Measurements from ENCODE around the gene LRIT1.

LRIT1 gene

GRCh38 chr10:84247496-84247895, 6.2 kb upstream of the LRIT1 start:
- no peak for DNase-seq (ENCODE audit: low read depth)
- TF ChIP-seq CTCF (conservative IDR thresholded peaks at IDR 0.05; ENCODE audit: low read depth, low read length): no peak
- H3K4me3 ChIP-seq (ENCODE audit: low read length): no peak overlapping the region

GRCh38 chr10:84244651-84245270, 3.4 kb upstream of the LRIT1 start, which contains the start of gene RGR:
Gene RGR, plus strand, starts transcription at chr10:84245053. Its CDS starts 38 bp downstream, at chr10:84245091.
- TF ChIP-seq CTCF (conservative IDR thresholded peaks at IDR 0.05; ENCODE audit: low read depth, low read length): no peak
- H3K4me3 ChIP-seq (ENCODE audit: low read length): no peak within 1 kb of the TSS
- DNase-seq (ENCODE audit: low read depth): peak; percentile 83

- no peak for TF ChIP-seq CTCF (conservative IDR thresholded peaks at IDR 0.05; ENCODE audit: low read depth, low read length)
- DNase-seq (ENCODE audit: low read depth): no peak
- no peak overlapping the region for H3K4me3 ChIP-seq (ENCODE audit: low read length)
Observed at GRCh38 chr10:84243759-84244158, 2.4 kb upstream of the LRIT1 start.

GRCh38 chr10:84238909-84239308, 2.4 kb downstream of the LRIT1 start:
- no peak overlapping the region for H3K4me3 ChIP-seq (ENCODE audit: low read length)
- no peak for TF ChIP-seq CTCF (conservative IDR thresholded peaks at IDR 0.05; ENCODE audit: low read depth, low read length)
- DNase-seq (ENCODE audit: low read depth): no peak

GRCh38 chr10:84237199-84238051, 3.9 kb downstream of the LRIT1 start:
- no peak for TF ChIP-seq CTCF (conservative IDR thresholded peaks at IDR 0.05; ENCODE audit: low read depth, low read length)
- H3K4me3 ChIP-seq (ENCODE audit: low read length): no peak overlapping the region
- DNase-seq (ENCODE audit: low read depth): no peak

- no peak overlapping the region for H3K4me3 ChIP-seq (ENCODE audit: low read length)
- no peak for TF ChIP-seq CTCF (conservative IDR thresholded peaks at IDR 0.05; ENCODE audit: low read depth, low read length)
- DNase-seq (ENCODE audit: low read depth): no peak
Observed at GRCh38 chr10:84236807-84237198, 4.5 kb downstream of the LRIT1 start.

GRCh38 chr10:84235096-84235495, 6.2 kb downstream of the LRIT1 start:
- DNase-seq (ENCODE audit: low read depth): no peak
- no peak overlapping the region for H3K4me3 ChIP-seq (ENCODE audit: low read length)
- TF ChIP-seq CTCF (conservative IDR thresholded peaks at IDR 0.05; ENCODE audit: low read depth, low read length): no peak

Measured in retinal pigment epithelial cell (primary cell).